Central memory CD4-positive, alpha-beta T cell (primary cell): ENCODE data around the gene ADGRD1.

Experiments
- DNase-seq: peaks from one replicate; pipeline ENCODE4 v3.0.0; 2022

The ADGRD1 gene

DNA sequence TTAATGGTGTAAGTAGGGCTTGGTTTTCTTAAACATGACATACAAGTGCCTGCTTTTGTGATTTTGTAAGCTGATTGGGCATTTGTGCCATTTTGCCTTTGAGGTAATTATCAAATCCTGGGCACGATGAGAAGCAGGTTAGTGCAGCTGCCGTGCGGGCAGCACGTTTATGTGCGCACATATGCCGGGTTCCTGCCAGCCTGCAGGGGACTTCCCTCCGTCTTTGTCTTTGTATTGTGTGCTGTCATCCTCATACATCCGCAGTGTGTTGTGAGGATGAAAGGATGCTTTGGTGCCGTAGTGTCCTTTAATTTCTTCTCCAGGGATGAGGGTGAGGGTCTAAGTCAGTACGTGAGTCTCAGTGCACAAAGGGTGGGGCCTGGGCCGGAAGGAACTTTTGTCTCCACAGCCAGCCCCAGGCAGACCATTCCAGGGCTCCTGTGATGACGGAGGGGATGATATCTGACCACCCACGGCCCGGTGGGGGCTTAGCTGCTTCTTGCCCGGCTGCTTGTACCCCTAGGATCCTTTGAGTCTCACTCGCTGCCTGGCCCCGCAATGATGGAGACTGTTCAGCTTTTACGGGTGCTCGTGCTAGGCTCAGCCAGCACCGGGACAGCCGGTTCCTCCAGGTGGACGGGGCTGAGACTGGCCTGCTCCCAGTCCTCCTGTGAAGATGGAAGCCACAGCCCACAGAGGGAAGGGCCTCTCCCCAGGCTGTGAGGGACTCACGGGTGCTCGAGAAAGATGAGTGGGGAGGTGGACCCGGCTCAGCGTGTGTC, 54.6 kb downstream of the ADGRD1 start:
- no peak for DNase-seq

DNA sequence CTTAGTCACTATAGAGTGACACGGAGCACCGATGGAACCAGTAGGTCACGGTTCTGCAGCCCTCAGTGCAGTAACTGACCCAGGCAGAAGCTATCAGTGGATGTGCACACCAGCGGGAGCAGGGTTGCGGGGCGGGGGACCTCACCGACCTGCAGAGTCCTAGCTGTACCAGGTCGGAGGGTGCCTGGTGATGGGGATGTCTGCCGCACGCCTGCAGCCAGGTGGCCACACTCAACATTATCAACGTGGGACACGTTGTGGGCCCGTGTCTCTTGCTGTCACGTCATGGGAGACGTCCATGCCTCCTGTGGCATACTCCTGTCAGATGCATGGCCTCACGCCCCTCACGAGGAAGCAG, 55.2 kb downstream of the ADGRD1 start:
- no peak for DNase-seq

DNA sequence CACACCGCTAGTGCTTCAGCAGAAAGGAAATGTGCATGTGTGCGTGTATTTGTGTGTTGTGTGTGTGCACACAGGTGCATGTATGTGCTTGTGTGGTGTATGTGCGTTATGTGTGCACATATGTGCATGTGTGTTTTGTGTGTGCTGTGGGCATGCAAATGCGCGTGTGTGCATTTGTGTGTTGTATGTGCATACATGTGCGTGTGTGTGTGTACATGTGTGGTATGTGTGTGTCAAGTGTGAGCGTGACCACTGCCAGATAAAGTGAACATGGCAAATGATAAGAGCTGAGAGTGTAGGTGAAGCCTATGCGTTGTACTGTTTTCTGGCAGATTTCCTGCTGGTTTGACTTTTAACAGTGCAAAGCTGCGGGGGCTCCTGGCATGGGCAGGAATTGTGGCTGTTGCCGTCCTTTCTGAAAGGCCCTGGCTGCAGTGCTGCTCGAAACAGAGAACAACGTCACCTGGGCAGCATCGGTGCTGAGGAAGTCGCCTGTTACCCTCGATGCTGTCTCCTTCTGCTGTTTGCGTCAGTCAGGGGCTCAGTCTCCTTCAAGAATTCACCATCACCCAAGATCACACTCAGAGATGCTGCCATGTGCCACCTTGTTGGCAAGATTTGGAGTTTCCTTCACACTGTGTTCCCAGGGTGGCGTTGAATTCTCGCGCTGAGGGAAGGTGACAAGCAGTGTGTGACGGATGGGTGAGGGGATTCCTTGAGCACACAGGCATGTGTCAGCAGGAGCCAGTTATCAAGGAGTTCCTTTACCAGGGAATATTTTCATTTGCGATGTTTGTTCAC, 56.1 kb downstream of the ADGRD1 start:
- no peak for DNase-seq

DNA sequence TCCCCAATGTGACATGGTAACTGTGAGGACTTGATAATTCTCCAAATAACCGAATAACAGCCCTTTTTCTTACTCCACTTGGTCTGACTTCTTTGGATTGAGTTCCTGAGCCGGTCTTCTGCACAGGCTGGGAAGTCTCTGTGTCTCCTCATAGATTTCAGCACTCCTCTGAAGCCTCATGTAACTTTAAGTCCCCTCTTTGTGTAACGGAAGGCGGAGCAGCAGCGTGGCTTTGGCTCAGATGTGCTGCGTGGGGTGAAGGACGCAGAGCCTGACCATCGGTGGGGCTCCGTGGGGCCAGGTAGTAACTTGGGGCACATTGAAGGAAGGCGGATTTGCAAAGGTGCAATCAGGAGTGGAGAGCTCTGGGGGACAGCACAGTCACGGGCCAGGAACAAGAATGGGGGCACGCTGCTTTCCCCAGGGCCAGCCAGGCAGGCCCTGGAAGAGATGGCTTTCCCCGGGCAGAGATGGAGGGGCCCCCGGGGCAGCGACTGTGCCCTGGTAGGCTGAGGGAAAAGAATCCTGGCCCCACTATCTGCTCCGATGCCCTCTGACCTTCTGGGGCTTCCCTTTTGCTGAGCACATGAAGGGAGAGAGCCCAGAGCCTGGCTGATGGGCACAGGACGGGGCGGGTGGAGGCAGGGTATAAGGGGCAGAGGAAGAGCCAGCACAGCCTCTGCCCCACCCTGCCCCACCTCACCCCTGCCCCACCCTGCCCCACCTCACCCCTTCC, 56.9 kb downstream of the ADGRD1 start:
- DNase-seq: no peak

DNA sequence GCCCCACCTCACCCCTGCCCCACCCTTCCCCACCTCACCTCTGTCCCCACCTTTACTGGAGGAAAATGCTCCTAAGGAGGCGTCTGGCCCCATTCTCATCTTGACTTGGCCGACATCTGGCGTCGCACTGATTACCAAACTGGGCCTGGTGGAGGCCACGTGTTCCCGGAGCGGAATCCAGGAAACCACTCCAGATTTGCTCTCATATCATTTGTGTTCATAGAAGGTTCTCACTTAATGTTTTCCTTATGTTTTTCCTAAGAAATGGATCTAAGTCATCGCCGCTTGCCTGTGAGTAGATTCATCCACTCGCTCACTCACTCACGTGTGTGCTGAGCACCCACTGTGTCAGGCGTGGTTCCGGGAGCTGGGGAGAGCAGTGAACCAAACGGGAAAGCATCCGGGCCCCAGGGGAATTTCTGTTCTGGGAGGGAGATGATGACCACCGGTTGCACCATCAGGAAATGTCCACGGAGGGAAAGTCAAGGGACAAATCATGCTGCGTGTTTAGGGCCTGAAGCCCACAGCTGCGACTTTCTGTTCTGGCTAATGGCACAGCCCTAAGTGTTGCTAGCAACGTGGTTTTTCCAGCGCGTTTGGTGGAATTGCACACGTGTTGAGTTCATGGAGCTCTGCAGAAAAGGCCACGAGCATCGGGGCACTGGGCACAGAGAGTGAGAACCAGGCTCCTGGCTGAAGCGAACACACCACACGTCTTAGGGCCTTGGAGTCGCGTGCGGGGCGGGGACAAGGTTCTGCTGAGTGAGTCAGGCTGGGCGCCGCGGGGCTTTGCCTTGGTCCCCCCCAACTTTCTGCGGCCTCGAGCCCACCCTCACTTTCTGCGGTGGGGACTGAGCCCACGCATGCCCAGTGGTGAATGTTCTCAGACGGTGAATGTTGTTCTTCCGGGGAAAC, 57.7 kb downstream of the ADGRD1 start:
- DNase-seq: no peak

DNA sequence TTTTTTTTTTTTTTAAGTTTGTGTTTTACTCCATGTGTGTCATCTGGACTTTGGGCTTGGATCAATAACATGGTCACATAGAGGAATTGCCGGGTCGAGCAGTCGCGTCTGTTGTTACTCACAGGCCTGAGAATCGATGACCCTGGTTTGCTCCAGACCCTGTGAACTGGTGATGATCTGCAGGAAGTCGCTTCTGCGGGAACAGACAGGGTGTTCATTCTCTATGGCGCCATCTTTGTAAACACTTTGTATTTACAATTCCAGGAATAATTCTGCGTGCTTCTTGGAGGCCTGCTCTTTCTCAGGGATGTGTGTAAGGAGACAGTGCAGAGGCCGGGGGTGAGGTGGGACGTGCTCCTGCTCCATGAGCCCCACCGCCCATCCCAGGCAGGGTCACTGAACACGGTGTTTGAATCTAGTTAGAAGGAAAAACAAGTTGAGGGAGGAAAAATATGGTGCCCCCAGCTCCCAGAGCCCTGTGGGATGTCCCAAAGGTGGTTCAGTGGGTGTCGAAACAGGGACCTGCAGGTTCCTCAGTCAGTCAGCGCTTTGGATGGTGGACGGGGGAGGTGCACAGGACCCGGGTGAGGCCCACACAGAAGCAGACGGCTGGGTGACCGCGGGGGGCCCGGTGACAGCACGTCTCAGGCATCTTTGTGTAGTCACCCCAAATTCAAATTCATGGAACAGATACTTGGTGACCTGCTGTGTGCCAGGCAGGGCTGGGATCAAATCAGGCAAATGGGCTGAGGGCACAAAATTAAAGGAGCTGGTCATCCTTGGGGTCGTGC, 58.8 kb downstream of the ADGRD1 start:
- DNase-seq: no peak

DNA sequence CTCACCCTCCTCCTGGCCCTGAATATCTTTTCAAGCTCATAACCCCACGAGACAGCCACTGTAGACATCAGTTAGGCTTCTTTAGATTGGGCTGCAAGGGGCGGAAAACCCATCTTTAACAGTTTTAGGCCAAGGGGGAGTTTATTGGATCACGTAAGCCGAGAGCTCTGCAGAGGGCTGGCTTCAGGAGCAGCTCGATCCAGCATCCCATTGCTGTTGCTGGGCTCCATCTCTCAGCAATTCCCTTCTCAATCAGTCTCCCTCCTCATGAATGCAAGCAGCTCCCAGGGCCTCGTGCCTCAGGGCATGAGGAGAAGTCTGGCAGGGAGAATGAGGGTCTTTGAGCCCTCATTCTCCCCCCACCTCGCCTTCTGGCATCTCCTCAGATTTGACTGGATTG, 59.4 kb downstream of the ADGRD1 start:
- no peak for DNase-seq

DNA sequence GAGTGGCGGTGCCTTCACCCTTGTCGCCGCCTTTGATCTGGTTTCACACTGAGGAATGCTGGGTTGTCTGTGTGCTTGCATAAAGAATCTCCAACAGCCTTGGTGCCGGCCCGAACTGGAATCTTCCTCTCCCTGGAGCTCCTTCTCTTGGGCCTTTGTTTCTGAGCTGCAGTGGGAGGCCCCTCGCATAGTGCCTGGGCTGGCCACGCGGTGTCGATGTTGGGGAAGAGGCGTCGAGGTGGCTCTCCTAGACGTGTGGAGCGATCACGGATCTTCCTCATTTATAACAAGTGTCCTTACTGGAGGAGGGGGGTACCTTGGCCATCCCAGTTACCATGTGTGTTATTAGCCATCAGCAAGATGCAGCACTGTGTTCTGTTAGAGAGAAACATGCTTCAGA, 60.6 kb downstream of the ADGRD1 start:
- no peak for DNase-seq

DNA sequence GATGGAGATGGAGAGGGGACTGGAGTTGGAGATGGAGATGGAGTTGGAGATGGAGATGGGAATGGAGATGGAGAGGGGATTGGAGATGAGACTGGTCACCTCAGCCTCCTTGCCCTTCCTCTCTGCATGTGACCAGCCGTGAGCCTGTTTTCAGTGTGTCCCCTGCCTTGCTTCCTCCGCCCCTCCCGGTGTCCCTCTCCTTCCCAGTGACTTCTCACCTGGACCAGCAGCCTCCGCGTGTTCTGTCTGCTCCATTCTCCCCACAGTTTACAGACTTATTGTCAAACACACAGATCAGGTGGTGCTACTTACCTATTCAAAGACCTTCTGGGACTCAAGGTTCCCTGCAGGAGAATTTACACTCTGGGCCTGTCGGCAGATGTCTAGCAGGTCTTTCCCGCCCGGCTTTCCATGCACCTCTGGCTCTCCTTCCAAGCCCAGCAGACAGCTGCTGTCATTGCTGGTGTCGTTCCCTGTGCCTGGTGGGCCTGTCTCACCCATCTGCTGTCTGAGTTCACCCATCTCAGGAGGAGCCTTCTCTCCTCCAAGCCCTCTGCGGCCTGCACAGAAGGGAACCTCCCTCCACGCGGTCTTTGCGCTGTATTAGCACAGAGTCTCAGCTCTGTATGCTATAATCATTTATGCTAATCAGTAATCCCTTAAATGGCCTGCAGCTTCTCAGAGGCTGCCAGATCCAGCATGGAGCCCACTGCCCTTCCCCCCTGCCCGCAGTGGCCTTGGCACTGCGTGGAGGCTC, 62.1 kb downstream of the ADGRD1 start:
- DNase-seq: no peak

DNA sequence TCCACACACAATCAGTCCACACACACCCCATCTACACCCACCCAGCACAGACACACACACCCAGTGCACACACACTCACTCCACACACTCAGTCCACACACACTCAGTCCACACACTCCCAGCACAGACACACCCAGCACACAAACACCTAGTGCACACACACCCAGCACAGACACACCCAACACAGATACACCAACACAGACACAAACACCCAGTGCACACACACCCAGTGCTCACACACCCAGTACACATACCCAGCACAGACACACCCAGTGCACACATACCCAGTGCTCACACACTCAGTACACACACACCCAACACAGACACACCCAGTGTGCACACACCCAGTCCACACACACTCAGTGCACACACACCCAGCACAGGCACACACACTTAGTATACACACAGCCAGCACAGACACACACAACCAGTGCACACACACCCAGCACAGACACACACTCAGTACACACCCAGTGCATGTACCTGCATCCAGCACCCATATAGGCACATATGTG, 63.8 kb downstream of the ADGRD1 start:
- DNase-seq: no peak

DNA sequence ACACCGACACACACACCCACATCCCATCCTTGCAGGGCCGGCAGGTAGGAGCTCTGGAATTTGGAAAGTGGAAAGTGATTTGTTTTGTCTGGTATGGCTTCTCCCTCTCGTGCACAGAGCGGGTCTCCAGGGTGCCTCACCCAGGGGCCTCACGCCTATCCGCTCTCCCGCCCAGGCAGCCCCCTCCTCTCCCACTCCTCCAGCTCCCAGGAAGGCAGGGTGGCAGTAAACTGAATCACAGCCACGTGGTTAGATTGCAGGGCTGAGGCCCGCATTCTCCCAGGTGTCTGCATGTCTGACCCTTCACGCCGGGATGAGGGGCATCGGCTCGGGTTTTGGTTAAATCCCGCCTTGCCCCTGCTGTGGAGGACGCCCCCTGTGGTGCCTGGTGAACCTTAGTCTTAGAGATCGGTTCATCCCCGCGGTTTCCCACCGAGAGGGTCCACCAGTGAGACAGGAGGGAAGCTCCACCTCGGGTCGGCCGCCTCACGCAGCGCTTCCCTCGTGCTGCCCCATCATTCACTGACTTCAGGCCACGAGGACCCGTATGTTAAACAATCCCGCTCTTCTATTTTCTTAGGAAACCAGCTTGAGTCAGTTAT, 64.4 kb downstream of the ADGRD1 start:
- DNase-seq: no peak

DNA sequence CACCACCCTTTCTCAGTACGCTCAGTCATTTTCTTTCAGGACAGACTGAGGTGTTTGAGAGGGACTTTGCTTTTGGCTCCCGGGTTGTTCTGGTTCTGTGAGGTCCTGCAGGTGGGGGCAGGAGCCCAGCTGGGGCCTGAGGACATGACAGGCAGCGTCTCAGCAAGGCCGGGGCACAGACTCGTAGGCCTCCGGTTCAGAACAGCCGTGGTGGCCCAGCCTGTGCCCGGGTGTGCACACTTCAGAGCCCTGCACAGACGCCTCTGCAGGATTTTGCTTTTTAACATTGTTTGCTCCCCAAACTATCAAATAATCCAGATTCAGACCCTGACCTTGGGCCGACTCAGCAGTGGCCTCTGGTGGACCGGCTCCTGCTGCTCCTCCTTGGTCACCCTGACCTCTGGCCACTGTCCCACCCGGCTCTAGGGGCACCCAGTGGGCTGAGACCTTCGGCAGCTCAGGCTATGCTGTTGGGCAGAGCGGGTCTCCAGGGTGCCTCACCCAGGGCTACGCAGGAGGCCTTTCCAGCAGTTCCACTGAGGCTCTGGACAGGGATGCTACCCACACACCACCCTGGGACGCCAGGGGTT, 65.2 kb downstream of the ADGRD1 start:
- no peak for DNase-seq

DNA sequence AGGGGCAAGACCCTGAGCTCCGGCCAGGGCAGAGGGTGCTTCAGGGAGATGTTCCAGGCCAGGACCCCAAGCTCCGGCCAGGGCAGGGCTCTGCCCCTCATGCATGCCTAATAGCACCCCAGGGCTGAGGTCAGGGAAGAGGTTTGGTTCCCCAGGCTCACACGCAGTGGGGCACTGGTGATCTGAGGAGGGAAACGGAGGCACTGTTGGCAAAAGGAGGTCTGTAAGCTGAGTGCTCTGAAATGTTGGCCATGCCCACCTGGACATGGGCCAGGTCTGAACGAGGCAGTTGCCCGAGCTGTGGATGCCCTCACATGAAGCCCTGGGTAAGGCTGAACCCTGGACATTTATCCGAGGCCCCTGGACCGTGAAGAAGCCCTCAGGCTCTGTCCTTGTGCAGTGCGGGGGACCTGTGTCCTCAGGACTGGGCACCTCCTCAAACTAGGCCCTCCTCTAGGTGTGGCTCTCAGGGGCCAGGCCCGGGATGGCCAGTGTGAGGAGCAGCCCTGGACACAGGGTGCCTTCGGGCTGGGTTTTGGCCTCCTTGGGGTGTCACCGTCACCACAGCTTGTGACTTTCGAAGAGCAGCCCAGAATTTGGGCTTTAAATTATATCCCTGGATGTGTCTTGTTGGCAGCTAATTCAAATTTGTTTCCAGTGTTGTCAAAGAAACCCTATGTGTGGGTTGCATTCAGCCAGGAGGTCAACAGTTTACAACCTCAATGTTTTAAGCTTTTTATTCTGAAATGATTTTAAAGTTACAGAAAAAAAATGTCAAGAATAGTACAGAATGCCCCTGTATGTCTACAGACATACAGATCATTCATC, 66.8 kb downstream of the ADGRD1 start:
- DNase-seq: no peak

DNA sequence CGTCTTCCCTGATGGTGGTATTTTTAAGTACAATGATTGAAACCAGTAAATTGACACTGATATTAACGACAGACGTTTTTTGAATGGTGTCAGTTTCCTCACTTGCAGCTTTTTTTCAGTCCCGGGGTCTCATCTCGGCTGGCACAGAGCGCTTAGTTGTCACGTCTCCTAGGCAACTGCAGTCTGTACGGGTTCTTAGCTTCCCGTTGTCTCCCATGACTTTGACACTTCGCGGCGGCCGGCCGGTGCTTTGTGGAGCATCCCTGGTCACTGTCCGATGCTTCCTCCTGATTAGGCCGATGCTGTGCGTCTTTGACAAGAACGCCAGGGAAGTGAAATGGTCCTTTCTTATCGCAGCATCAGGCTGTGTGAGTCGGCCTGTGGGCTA, 67.4 kb downstream of the ADGRD1 start:
- no peak for DNase-seq

DNA sequence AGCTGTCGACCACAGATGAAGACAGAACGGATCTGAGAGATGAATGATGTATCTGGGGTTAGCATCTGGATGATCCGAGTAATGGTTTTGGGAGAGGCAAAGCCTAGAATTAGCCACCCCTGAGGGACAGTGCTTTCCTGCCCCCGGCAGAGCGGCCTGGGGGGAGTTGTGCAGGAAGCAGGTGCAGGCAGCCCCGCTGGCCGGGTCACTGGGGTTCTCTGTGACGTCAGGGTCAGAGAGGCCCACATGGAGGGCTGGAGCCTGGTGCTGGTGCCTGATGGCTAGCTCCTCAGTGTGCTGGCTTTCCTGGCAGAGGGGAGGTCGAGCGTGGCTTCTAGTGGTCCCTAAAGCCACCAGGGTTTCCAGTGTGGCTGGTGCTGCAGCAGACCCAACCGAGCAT, 70.3 kb downstream of the ADGRD1 start:
- no peak for DNase-seq

DNA sequence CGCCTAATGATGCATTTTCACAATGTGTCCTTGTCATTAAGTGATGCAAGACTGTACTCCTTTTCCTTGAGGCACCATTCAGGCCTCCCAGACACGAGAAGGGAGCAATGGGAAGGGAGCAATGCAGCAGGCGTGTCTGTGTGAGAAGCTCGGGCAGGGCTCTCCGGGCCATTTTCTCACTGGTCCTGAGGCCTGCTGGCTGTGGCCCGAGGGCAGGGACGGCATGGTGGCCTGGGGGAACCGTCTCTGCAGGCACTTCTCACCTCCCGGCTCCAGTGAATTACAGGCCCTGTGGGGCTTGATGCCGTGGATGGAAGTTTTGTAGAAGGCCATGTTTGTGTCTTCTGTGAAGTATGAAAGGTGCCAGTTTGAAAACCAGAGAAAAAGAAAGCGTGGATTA, 71.0 kb downstream of the ADGRD1 start:
- no peak for DNase-seq

DNA sequence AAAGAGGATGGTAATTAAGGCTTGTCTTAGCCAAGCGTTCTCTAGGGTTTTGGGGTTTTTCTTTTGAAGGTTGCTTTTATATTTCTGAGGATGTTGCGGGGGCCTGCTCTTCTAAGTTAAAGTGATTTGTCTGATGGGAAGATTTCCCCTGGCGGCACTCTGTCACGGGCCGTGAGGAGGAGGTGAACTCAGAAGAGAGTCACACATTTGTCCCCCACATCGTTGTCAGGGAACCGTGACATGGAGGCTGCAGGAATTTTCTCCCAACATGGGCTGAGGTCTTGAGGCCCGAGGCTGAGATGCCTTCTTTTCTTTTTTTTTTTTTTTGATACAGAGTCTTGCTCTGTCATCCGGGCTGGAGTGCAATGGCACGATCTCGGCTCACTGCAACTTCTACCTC, 71.5 kb downstream of the ADGRD1 start:
- DNase-seq: no peak

DNA sequence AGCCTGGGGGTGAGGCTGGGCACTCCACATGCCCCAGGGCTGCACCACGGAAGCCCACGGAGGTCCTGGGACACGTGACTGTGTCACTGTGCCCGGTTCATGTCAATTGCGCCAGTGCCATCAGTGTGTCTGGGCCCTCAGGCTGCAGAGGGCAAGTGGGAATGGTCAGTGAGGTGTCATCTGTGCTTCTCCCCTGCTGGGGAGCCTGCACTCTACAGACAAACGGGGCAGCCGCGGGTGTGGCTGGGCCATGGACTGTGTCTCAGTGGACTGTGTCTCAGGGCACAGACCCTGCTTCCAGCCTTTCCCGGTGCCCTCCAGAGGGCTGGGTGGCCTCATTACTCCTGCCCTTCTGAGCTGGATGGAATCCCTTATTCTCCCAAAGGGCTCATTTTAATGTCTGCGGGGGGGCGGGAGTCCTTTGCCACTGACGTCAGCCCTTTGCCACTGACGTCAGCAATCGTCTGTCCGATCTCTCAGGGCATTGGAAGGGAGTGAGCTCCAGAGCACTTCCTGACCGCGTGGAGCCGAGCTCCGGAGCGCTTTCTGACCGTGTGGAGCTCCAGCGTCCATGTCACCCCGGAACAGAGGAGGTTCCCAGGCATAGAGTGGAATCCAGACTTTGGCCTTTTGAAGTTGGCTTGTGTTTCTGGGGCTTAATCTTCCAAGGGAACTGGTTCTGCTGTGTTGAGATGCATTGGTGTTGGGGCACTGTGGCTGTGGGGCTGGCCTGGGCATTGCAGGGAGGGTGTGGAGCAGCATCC, 72.4 kb downstream of the ADGRD1 start:
- no peak for DNase-seq
